ENCODE measurements around the gene BANK1. TPM values are rescaled to one million over a fixed set of nuclear protein-coding genes. Genes with fewer than 3 reads are reported as not detected.

BANK1 gene
- total and polyA plus RNA-seq, 2 of the 4 experiments (the other 2 are of a cell fraction) = under 0.01 to 0.51 TPM

- H2AFZ ChIP-seq (replicated peaks; ENCODE audit: low read length, poor library complexity) = no peak overlapping the region
- no peaks in the 10 kb centered on the region for H4K20me1 ChIP-seq (ENCODE audit: insufficient read depth, low read length)
- intact Hi-C loops (cut with micrococcal nuclease) = no loop called here
- no peak overlapping the region for H2AK9ac ChIP-seq (replicated peaks; ENCODE audit: low read depth, low read length, poor library complexity)
- no peak overlapping the region for H3K4me3 ChIP-seq (ENCODE audit: insufficient read depth, low read depth, low read length)
- no peak overlapping the region for H3K23ac ChIP-seq (ENCODE audit: low read depth, low read length)
- H3K79me1 ChIP-seq (ENCODE audit: low read depth in 1 of 2, low read length in 2 of 2) = no peaks in the 10 kb centered on the region
- H3K56ac ChIP-seq (ENCODE audit: extremely low read depth, insufficient read depth, low read length) = no peak overlapping the region
- no peak overlapping the region for H3K18ac ChIP-seq (ENCODE audit: low read depth, low read length)
- no peaks in the 10 kb centered on the region for H3K4me1 ChIP-seq (ENCODE audit: control insufficient read depth, insufficient read depth, low read length)
- no peak overlapping the region for H2BK5ac ChIP-seq (ENCODE audit: low read depth, low read length, poor library complexity, severe bottlenecking)
- in situ Hi-C loops (cut with MboI; ENCODE audit: low sequenced_read_pairs) = no loop called here
- peaks cover 2% of the 10 kb centered on the region; the same call in 1 of the 2 replicates for H3K9me3 ChIP-seq (ENCODE audit: control insufficient read depth, insufficient read depth, low read length)
- no peak overlapping the region for H4K5ac ChIP-seq (ENCODE audit: low read depth, low read length)
- no peaks in the 10 kb centered on the region for H3K9me1 ChIP-seq (ENCODE audit: insufficient read depth, low read length)
- ChIA-PET CTCF (no interaction called here), POLR2A (ENCODE audit: unreplicated experiment) (no interaction called here)
- dilution Hi-C loops (cut with HindIII; ENCODE audit: low sequenced_read_pairs, unreplicated experiment) = no loop called here
- DNase-seq = no peak
- no peaks in the 10 kb centered on the region for H3K27me3 ChIP-seq (ENCODE audit: control insufficient read depth, insufficient read depth, low read length)
- no peak overlapping the region for H3K27ac ChIP-seq (ENCODE audit: insufficient read depth, low read length)
- no peak overlapping the region for H3K4ac ChIP-seq (ENCODE audit: low read depth, low read length)
- BruUV-seq (replicated peaks) = no TSS peak
- no peak overlapping the region for H4K8ac ChIP-seq (ENCODE audit: low read depth in 2 of 2, low read length in 2 of 2)
- H3K36me3 ChIP-seq (ENCODE audit: control insufficient read depth, insufficient read depth, low read length) = no peaks in the 10 kb centered on the region
- ATAC-seq (ENCODE audit: low read depth) = no peak
- no peak overlapping the region for H4K91ac ChIP-seq (ENCODE audit: insufficient read depth, low read depth, low read length)
- no peak overlapping the region for H3K14ac ChIP-seq (replicated peaks; ENCODE audit: low read depth, low read length)
- TF ChIP-seq MAFK (IDR thresholded peaks at IDR 0.05; ENCODE audit: low read depth, low read length) (no peak), MAZ (IDR thresholded peaks at IDR 0.05; ENCODE audit: borderline replicate concordance, low read depth, low read length) (no peak), CHD1 (IDR thresholded peaks at IDR 0.05; ENCODE audit: low read depth, low read length) (no peak), ELK1 (IDR thresholded peaks at IDR 0.05; ENCODE audit: borderline replicate concordance, low read depth, low read length) (no peak), MXI1 (IDR thresholded peaks at IDR 0.05; ENCODE audit: borderline replicate concordance, low read depth, low read length) (no peak), RFX5 (IDR thresholded peaks at IDR 0.05; ENCODE audit: low read depth, low read length) (no peak), USF2 (IDR thresholded peaks at IDR 0.05; ENCODE audit: low read depth, low read length) (no peak), CEBPB (IDR thresholded peaks at IDR 0.05; ENCODE audit: low read depth, low read length) (no peak)
- H2BK20ac ChIP-seq (ENCODE audit: low read depth, low read length) = no peak overlapping the region
- no peak overlapping the region for H3K4me2 ChIP-seq (ENCODE audit: low read depth, low read length)
- no peak overlapping the region for H3K9ac ChIP-seq (ENCODE audit: low read depth, low read length)
- H2BK15ac ChIP-seq (ENCODE audit: low read depth, low read length) = no peak overlapping the region
- H2BK120ac ChIP-seq (ENCODE audit: low read depth, low read length) = no peak overlapping the region
- H2AK5ac ChIP-seq (ENCODE audit: low read depth, low read length) = no peak overlapping the region
- WGBS, 2 experiments (ENCODE audit: extremely low coverage in 2 of 2, insufficient read length in 1 of 2) = no CpG with 5 or more reads among the region's 1 CpG
Measured at GRCh38 chr4:102094481-102094880, 304.0 kb downstream of the BANK1 start.
